Caco-2 (cell line): ENCODE measurements around the gene SFXN3. TPM values are rescaled to one million over a fixed set of nuclear protein-coding genes. Genes with fewer than 3 reads are reported as not detected.
A peak's percentile ranks its signal among the peaks of the same experiment; 100 is the strongest.

Source experiments
- BruUV-seq: library from RNA; stranded (reverse); fragments of 400-500 nt; replicated peaks from 2 replicates; lab custom pipeline; 2021; lab: Mats Ljungman, UMichigan
- CTCF ChIA-PET: fragments of 300-600 bp; sonication (Branson Sonifier 250); formaldehyde crosslinking; loops from one replicate; lab custom pipeline; 2022; ENCODE audit warnings: antibody characterized with exemption; lab: Charles Lee
- POLR2A ChIA-PET: fragments of 300-600 bp; sonication (Branson Sonifier 250); formaldehyde crosslinking; loops from one replicate; lab custom pipeline; 2022; ENCODE audit warnings: antibody characterized with exemption; lab: Charles Lee
- DNase-seq, 2 experiments: peaks; one replicate each; pipeline versions ENCODE4 v3.0.0 to v3.0.0-alpha.2; 2020 to 2022
- H3K27me3 ChIP-seq: replicated peaks from 2 replicates; pipeline ENCODE4 v1.6.0; 2011; ENCODE audit warnings: low read length; ENCODE audit not compliant: control insufficient read depth, insufficient read depth
- H3K36me3 ChIP-seq: 2 replicates; pipeline ENCODE4 v1.5.1; 2011; ENCODE audit warnings: low read length; ENCODE audit not compliant: control insufficient read depth, insufficient read depth
- H3K4me1 ChIP-seq: fragments of 250-450 bp; sonication (Bioruptor Pico); 2 replicates; pipeline ENCODE4 v1.5.1; 2020; ENCODE audit warnings: mild to moderate bottlenecking
- H3K4me3 ChIP-seq: 2 replicates; pipeline ENCODE4 v1.5.1; 2011; ENCODE audit warnings: low read depth, mild to moderate bottlenecking, control low read depth, low read length
- H3K9me3 ChIP-seq: fragments of 250-450 bp; sonication (Bioruptor Pico); 2 replicates; pipeline ENCODE4 v1.5.1; 2020; ENCODE audit warnings: mild to moderate bottlenecking, moderate library complexity
- H3K27ac Mint-ChIP-seq: one replicate; pipeline ENCODE4 v1.8.0; 2022; ENCODE audit warnings: mixed read lengths; ENCODE audit not compliant: unreplicated experiment
- H3K27me3 Mint-ChIP-seq: one replicate; pipeline ENCODE4 v1.8.0; 2022; ENCODE audit warnings: mixed read lengths; ENCODE audit not compliant: insufficient read depth, unreplicated experiment
- H3K36me3 Mint-ChIP-seq: one replicate; pipeline ENCODE4 v1.8.0; 2022; ENCODE audit warnings: mild to moderate bottlenecking, mixed read lengths; ENCODE audit not compliant: insufficient read depth, unreplicated experiment
- H3K4me1 Mint-ChIP-seq: one replicate; pipeline ENCODE4 v1.8.0; 2022; ENCODE audit warnings: low read depth, mixed read lengths; ENCODE audit not compliant: unreplicated experiment
- H3K4me3 Mint-ChIP-seq: one replicate; pipeline ENCODE4 v1.8.0; 2022; ENCODE audit warnings: mild to moderate bottlenecking, moderate library complexity, mixed read lengths; ENCODE audit not compliant: unreplicated experiment
- H3K9me3 Mint-ChIP-seq: one replicate; pipeline ENCODE4 v1.8.0; 2022; ENCODE audit warnings: mixed read lengths; ENCODE audit not compliant: unreplicated experiment
- intact Hi-C: fragments of 100-400 bp; cut with micrococcal nuclease; formaldehyde crosslinking; loops from one replicate; pipeline ENCODE4 v1.10.0; 2022; ENCODE audit not compliant: unreplicated experiment
- total RNA-seq: library from RNA; stranded (reverse); gene quantifications from 2 replicates; pipeline ENCODE4 v1.2.3, GENCODE V29; 2022
- TF ChIP-seq, protein P1 (sequence below), 2 experiments: fragments of 200-600 bp in 1 of 2; IDR thresholded peaks; 1 replicate in 1 of 2; 2 replicates in 1 of 2; pipeline versions ENCODE4 v1.5.1 to v1.8.0; 2011 to 2022; ENCODE audit warnings: antibody characterized with exemption in 1 of 2, control low read depth in 1 of 2, inconsistent platforms in 1 of 2, low read depth in 1 of 2, low read length in 1 of 2, mild to moderate bottlenecking in 1 of 2, moderate library complexity in 1 of 2; ENCODE audit not compliant: insufficient read depth in 1 of 2, severe bottlenecking in 1 of 2, unreplicated experiment in 1 of 2

SFXN3 gene
- total RNA-seq, 1 experiment from 2014 or later: 23.4 TPM

DNA sequence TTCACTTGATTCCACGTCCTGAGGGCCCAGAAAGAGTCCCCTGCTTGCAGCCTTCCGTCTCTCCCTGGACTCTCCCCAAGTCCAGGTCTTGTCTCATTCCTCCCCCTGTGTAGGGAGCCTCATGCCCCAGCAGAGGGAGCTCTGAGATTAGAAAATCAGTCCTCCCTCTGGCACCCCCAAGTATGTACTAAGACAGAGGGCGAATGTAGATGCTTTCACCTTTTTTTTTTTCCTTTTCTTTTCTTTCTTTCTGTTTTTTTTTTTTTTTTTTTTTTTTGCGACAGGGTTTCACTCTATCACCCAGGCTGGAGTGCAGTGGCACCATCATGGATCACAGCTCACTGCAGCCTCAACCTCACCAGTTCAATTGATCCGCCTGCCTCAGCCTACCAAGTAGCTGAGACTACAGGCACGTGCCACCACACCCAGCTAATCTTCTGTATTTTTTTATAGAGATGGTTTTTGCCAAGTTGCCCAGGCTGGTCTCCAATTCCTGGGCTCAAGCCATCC is 10.3 kb downstream of the SFXN3 start:
- Histone ChIP-seq H3K4me1 (peaks cover 24% of the 10 kb centered on the region), H3K9me3 (no peaks in the 10 kb centered on the region), H3K27me3 (no peaks in the 10 kb centered on the region), H3K36me3 (no peaks in the 10 kb centered on the region), H3K4me3 (no peak overlapping the region)
- no TSS peak for BruUV-seq
- CTCF ChIA-PET: interaction anchor here (0.6 to 3.1 kb wide), 23 partner anchors 9 to 598 kb away, joined by 3 to 43 read pairs (median 6); partner anchors contain the start of genes PDZD7 and SFXN3
- peaks cover 14% of the 10 kb centered on the region for H3K4me1 Mint-ChIP-seq
- no peaks in the 10 kb centered on the region for H3K9me3 Mint-ChIP-seq
- POLR2A ChIA-PET: interaction anchor here (0.6 to 1.3 kb wide), 3 partner anchors 10 to 217 kb away, joined by 3 to 12 read pairs (median 4); no protein-coding TSS in a partner anchor
- intact Hi-C loops: loop anchor here (1.0 to 2.0 kb wide), 6 partner anchors 9 to 101 kb away; no protein-coding TSS in a partner anchor
- no peaks in the 10 kb centered on the region for H3K36me3 Mint-ChIP-seq
- peak; percentile 86 to 88 for DNase-seq
- TF ChIP-seq, protein P1, sequence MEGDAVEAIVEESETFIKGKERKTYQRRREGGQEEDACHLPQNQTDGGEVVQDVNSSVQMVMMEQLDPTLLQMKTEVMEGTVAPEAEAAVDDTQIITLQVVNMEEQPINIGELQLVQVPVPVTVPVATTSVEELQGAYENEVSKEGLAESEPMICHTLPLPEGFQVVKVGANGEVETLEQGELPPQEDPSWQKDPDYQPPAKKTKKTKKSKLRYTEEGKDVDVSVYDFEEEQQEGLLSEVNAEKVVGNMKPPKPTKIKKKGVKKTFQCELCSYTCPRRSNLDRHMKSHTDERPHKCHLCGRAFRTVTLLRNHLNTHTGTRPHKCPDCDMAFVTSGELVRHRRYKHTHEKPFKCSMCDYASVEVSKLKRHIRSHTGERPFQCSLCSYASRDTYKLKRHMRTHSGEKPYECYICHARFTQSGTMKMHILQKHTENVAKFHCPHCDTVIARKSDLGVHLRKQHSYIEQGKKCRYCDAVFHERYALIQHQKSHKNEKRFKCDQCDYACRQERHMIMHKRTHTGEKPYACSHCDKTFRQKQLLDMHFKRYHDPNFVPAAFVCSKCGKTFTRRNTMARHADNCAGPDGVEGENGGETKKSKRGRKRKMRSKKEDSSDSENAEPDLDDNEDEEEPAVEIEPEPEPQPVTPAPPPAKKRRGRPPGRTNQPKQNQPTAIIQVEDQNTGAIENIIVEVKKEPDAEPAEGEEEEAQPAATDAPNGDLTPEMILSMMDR (IDR thresholded peaks at IDR 0.05; ENCODE audit: insufficient read depth in 1 of 2, low read depth in 1 of 2, low read length in 1 of 2, severe bottlenecking in 1 of 2, unreplicated experiment in 1 of 2): peak; percentile 85 to 95
- H3K27me3 Mint-ChIP-seq: no peaks in the 10 kb centered on the region
- H3K27ac Mint-ChIP-seq: no peak overlapping the region
- H3K4me3 Mint-ChIP-seq: no peak overlapping the region

DNA sequence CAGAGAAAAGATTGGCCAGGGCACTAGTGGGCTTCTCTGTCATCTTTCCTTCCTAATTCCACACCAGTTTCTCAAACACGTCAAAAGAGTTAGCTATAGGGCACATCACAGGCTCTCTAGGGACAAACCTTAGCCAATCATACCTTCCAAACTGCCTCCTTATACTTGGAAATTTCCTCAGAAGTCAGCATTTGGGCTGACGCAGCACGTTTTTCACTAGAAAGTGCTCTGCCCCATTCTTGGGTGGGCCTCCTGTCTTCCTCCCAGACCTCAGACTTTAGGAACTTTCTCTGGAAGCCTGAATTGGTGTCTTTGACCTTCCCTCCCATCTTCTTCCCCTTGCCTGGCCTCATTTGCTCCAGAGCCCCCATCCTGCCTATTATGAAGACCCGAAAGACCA is 11.1 kb downstream of the SFXN3 start:
- no peaks in the 10 kb centered on the region for H3K27me3 ChIP-seq
- Mint-ChIP-seq H3K9me3 (no peaks in the 10 kb centered on the region), H3K36me3 (no peaks in the 10 kb centered on the region), H3K27ac (peak overlapping the region; percentile 99), H3K4me1 (peaks cover 14% of the 10 kb centered on the region), H3K4me3 (peak overlapping the region; percentile 92), H3K27me3 (no peaks in the 10 kb centered on the region)
- peak overlapping the region; percentile 40 for H3K4me3 ChIP-seq
- intact Hi-C loops: no loop called here
- H3K9me3 ChIP-seq: no peaks in the 10 kb centered on the region
- TF ChIP-seq, protein P1 (IDR thresholded peaks at IDR 0.05; ENCODE audit: insufficient read depth in 1 of 2, low read depth in 1 of 2, low read length in 1 of 2, severe bottlenecking in 1 of 2, unreplicated experiment in 1 of 2): no peak
- H3K36me3 ChIP-seq: no peaks in the 10 kb centered on the region
- CTCF ChIA-PET: interaction anchor here (0.6 to 3.1 kb wide), 21 partner anchors 8 to 169 kb away, joined by 3 to 47 read pairs (median 6); partner anchors contain the start of genes KAZALD1, PDZD7 and SFXN3
- DNase-seq: no peak
- no TSS peak for BruUV-seq
- peaks cover 24% of the 10 kb centered on the region for H3K4me1 ChIP-seq
- POLR2A ChIA-PET: interaction anchor here (1.0 to 2.1 kb wide), 6 partner anchors 7 to 51 kb away, joined by 3 to 24 read pairs (median 8); partner anchors contain the start of genes KAZALD1, PDZD7 and SFXN3

DNA sequence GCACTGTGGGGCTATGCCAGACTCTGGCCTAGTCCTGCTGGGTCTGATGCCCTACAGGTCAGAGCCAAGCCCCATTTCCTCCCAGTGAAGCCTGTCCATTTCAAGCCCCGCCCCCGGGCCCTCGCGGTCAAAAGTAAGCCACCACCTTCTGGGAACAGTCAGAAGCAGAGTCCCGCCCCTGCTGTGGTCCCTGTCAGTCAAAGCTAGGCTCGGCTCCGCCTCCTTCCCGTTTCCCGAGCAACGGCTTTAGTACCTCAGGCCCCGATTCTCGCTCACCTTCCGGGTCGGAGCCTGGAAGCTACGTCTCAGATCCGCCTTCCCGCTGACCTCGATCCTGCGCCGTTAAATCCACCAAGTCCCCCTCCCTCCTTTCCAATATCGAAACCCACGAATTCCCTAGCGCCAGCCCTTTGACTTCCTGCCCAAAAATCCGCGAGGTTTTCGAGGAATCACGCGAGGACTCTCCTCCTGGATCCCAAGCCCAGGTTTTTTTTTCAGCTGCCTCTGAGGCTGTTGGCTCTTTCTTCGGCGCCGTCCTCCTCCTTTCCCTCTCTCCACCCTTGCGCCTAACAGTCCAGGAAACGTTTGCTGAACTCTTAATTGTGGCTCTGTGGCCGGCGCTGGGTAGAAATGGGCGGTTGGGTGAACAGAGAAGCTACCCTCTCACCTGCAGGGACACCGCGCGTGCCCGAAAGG is 11.8 kb downstream of the SFXN3 start:
- Mint-ChIP-seq H3K4me1 (peaks cover 14% of the 10 kb centered on the region), H3K27me3 (no peaks in the 10 kb centered on the region), H3K4me3 (peak overlapping the region; percentile 92), H3K9me3 (no peaks in the 10 kb centered on the region), H3K27ac (peak overlapping the region; percentile 99), H3K36me3 (no peaks in the 10 kb centered on the region)
- BruUV-seq: TSS peak; percentile 80
- no peaks in the 10 kb centered on the region for H3K9me3 ChIP-seq
- CTCF ChIA-PET: interaction anchor here (0.6 to 3.1 kb wide), 24 partner anchors 8 to 172 kb away, joined by 3 to 47 read pairs (median 4); partner anchors contain the start of genes KAZALD1, PDZD7, SFXN3 and TLX1
- intact Hi-C loops: loop anchor here (1.0 kb wide), 1 partner anchor 17 kb away; no protein-coding TSS in a partner anchor
- H3K36me3 ChIP-seq: no peaks in the 10 kb centered on the region
- H3K4me3 ChIP-seq: peak overlapping the region; percentile 40
- no peaks in the 10 kb centered on the region for H3K27me3 ChIP-seq
- POLR2A ChIA-PET: interaction anchor here (0.7 to 2.1 kb wide), 9 partner anchors 8 to 161 kb away, joined by 3 to 24 read pairs (median 9); partner anchors contain the start of genes KAZALD1, PDZD7 and SFXN3
- TF ChIP-seq, protein P1 (IDR thresholded peaks at IDR 0.05; ENCODE audit: insufficient read depth in 1 of 2, low read depth in 1 of 2, low read length in 1 of 2, severe bottlenecking in 1 of 2, unreplicated experiment in 1 of 2): no peak
- peak; percentile 98 for DNase-seq
- peaks cover 24% of the 10 kb centered on the region for H3K4me1 ChIP-seq
